ENCODE results near the gene TAP2. TPM values are rescaled to one million over a fixed set of nuclear protein-coding genes. Genes with fewer than 3 reads are reported as not detected.

TAP2 gene
- total and polyA plus RNA-seq, 2 experiments from 2014 or later, result 2.2 to 4.6 TPM

GRCh38 chr6:32847795-32848194 lies 9.3 kb upstream of the TAP2 start:
- H3K4me1 ChIP-seq (ENCODE audit: insufficient read depth), result peaks cover 5% of the 10 kb centered on the region; the same call in 1 of the 2 replicates
- no peak overlapping the region for H2AFZ ChIP-seq
- H3K9me3 ChIP-seq (ENCODE audit: low read depth), result no peaks in the 10 kb centered on the region
- peaks cover 18% of the 10 kb centered on the region; the same call in 1 of the 2 replicates for H3K79me2 ChIP-seq (ENCODE audit: insufficient read depth)
- H3K4me3 ChIP-seq, result no peak overlapping the region
- H3K9me2 ChIP-seq (ENCODE audit: insufficient read depth), result no peaks in the 10 kb centered on the region
- DNase-seq, result no peak
- H4K20me1 ChIP-seq (ENCODE audit: insufficient read depth), result no peaks in the 10 kb centered on the region
- no peak overlapping the region for H3K4me2 ChIP-seq (ENCODE audit: unreplicated experiment)
- WGBS, 2 experiments (ENCODE audit: low coverage in 1 of 2, low lambda C conversion rate in 2 of 2, missing lambda C conversion rate in 2 of 2), result 84 to 86% methylated on average over 8 of the region's 8 CpGs
- peaks cover 13% of the 10 kb centered on the region; the same call in 1 of the 2 replicates for H3K36me3 ChIP-seq (ENCODE audit: low read depth)
- H3K27me3 ChIP-seq (replicated peaks; ENCODE audit: insufficient read depth), result no peaks in the 10 kb centered on the region
- TF ChIP-seq EZH2 (IDR thresholded peaks at IDR 0.05; ENCODE audit: insufficient read depth, poor library complexity, severe bottlenecking), result no peak
- no peak for TF ChIP-seq EZH2phosphoT487 (IDR thresholded peaks at IDR 0.05; ENCODE audit: insufficient read depth, low read depth)
- H3F3A ChIP-seq (ENCODE audit: insufficient read depth), result peaks cover 15% of the 10 kb centered on the region
- no peak overlapping the region for H3K9ac ChIP-seq
- H3K27ac ChIP-seq, result no peak overlapping the region
- in situ Hi-C loops (cut with MboI), result no loop called here

- Histone ChIP-seq H3K4me3 (no peak overlapping the region), H3K4me2 (ENCODE audit: unreplicated experiment) (no peak overlapping the region), H3K36me3 (ENCODE audit: low read depth) (peaks cover 13% of the 10 kb centered on the region; the same call in 1 of the 2 replicates), H2AFZ (no peak overlapping the region), H3F3A (ENCODE audit: insufficient read depth) (peaks cover 7% of the 10 kb centered on the region), H3K27ac (no peak overlapping the region), H3K27me3 (replicated peaks; ENCODE audit: insufficient read depth) (no peaks in the 10 kb centered on the region), H3K9me3 (ENCODE audit: low read depth) (no peaks in the 10 kb centered on the region), H3K9ac (no peak overlapping the region), H3K79me2 (ENCODE audit: insufficient read depth) (peaks cover 16% of the 10 kb centered on the region; the same call in 1 of the 2 replicates), H4K20me1 (ENCODE audit: insufficient read depth) (no peaks in the 10 kb centered on the region), H3K9me2 (ENCODE audit: insufficient read depth) (no peaks in the 10 kb centered on the region), H3K4me1 (ENCODE audit: insufficient read depth) (0 out of 2 replicates have a peak, but pooled peaks cover under 1% of the 10 kb centered on the region)
- no peak for TF ChIP-seq EZH2phosphoT487 (IDR thresholded peaks at IDR 0.05; ENCODE audit: insufficient read depth, low read depth)
- TF ChIP-seq EZH2 (IDR thresholded peaks at IDR 0.05; ENCODE audit: insufficient read depth, poor library complexity, severe bottlenecking), result no peak
- WGBS, 2 experiments (ENCODE audit: low coverage in 1 of 2, low lambda C conversion rate in 2 of 2, missing lambda C conversion rate in 2 of 2), result 82 to 84% methylated on average over 10 of the region's 10 CpGs
- DNase-seq, result no peak
- in situ Hi-C loops (cut with MboI), result no loop called here
Observed at GRCh38 chr6:32847004-32847403, 8.5 kb upstream of the TAP2 start.

GRCh38 chr6:32845384-32845884 lies 6.9 kb upstream of the TAP2 start:
- in situ Hi-C loops (cut with MboI), result no loop called here
- Histone ChIP-seq H3K79me2 (ENCODE audit: insufficient read depth) (peaks cover 2% of the 10 kb centered on the region; the same call in 1 of the 2 replicates), H3F3A (ENCODE audit: insufficient read depth) (peaks cover under 1% of the 10 kb centered on the region; the same call in 1 of the 2 replicates), H3K27me3 (replicated peaks; ENCODE audit: insufficient read depth) (no peaks in the 10 kb centered on the region), H3K27ac (no peak overlapping the region), H3K4me2 (ENCODE audit: unreplicated experiment) (no peak overlapping the region), H3K9me2 (ENCODE audit: insufficient read depth) (no peaks in the 10 kb centered on the region), H3K4me3 (no peak overlapping the region), H3K9ac (no peak overlapping the region), H3K36me3 (ENCODE audit: low read depth) (0 out of 2 replicates have a peak, but pooled peaks cover 9% of the 10 kb centered on the region), H3K9me3 (ENCODE audit: low read depth) (no peaks in the 10 kb centered on the region), H4K20me1 (ENCODE audit: insufficient read depth) (no peaks in the 10 kb centered on the region), H2AFZ (no peak overlapping the region), H3K4me1 (ENCODE audit: insufficient read depth) (no peaks in the 10 kb centered on the region)
- 87 to 89% methylated on average over 10 of the region's 10 CpGs for WGBS, 2 experiments (ENCODE audit: low coverage in 1 of 2, low lambda C conversion rate in 2 of 2, missing lambda C conversion rate in 2 of 2)
- DNase-seq, result no peak
- no peak for TF ChIP-seq EZH2 (IDR thresholded peaks at IDR 0.05; ENCODE audit: insufficient read depth, poor library complexity, severe bottlenecking)
- no peak for TF ChIP-seq EZH2phosphoT487 (IDR thresholded peaks at IDR 0.05; ENCODE audit: insufficient read depth, low read depth)

- Histone ChIP-seq H3K9me2 (ENCODE audit: insufficient read depth) (no peaks in the 10 kb centered on the region), H3K4me2 (ENCODE audit: unreplicated experiment) (peak overlapping the region; percentile 93), H3K27me3 (replicated peaks; ENCODE audit: insufficient read depth) (no peaks in the 10 kb centered on the region), H3K4me1 (ENCODE audit: insufficient read depth) (no peaks in the 10 kb centered on the region), H4K20me1 (ENCODE audit: insufficient read depth) (no peaks in the 10 kb centered on the region), H3F3A (ENCODE audit: insufficient read depth) (peaks cover 6% of the 10 kb centered on the region; the same call in 1 of the 2 replicates), H3K9me3 (ENCODE audit: low read depth) (no peaks in the 10 kb centered on the region), H3K4me3 (peak overlapping the region; percentile 98), H3K9ac (peak overlapping the region; percentile 97), H2AFZ (peak overlapping the region; percentile 91), H3K27ac (no peak overlapping the region), H3K36me3 (ENCODE audit: low read depth) (0 out of 2 replicates have a peak, but pooled peaks cover 9% of the 10 kb centered on the region), H3K79me2 (ENCODE audit: insufficient read depth) (no peaks in the 10 kb centered on the region)
- TF ChIP-seq EZH2 (IDR thresholded peaks at IDR 0.05; ENCODE audit: insufficient read depth, poor library complexity, severe bottlenecking) (no peak), EZH2phosphoT487 (IDR thresholded peaks at IDR 0.05; ENCODE audit: insufficient read depth, low read depth) (no peak)
- DNase-seq, result no peak
- in situ Hi-C loops (cut with MboI), result no loop called here
- 45 to 51% methylated on average over 19 of the region's 19 CpGs for WGBS, 2 experiments (ENCODE audit: low coverage in 1 of 2, low lambda C conversion rate in 2 of 2, missing lambda C conversion rate in 2 of 2)
Observed at GRCh38 chr6:32844839-32845383, 6.4 kb upstream of the TAP2 start.

All from GM23248 (cell line).